Measurements from ENCODE around the gene DIP2B. TPM values are rescaled to one million over a fixed set of nuclear protein-coding genes. Genes with fewer than 3 reads are reported as not detected.

DIP2B gene, protein sequence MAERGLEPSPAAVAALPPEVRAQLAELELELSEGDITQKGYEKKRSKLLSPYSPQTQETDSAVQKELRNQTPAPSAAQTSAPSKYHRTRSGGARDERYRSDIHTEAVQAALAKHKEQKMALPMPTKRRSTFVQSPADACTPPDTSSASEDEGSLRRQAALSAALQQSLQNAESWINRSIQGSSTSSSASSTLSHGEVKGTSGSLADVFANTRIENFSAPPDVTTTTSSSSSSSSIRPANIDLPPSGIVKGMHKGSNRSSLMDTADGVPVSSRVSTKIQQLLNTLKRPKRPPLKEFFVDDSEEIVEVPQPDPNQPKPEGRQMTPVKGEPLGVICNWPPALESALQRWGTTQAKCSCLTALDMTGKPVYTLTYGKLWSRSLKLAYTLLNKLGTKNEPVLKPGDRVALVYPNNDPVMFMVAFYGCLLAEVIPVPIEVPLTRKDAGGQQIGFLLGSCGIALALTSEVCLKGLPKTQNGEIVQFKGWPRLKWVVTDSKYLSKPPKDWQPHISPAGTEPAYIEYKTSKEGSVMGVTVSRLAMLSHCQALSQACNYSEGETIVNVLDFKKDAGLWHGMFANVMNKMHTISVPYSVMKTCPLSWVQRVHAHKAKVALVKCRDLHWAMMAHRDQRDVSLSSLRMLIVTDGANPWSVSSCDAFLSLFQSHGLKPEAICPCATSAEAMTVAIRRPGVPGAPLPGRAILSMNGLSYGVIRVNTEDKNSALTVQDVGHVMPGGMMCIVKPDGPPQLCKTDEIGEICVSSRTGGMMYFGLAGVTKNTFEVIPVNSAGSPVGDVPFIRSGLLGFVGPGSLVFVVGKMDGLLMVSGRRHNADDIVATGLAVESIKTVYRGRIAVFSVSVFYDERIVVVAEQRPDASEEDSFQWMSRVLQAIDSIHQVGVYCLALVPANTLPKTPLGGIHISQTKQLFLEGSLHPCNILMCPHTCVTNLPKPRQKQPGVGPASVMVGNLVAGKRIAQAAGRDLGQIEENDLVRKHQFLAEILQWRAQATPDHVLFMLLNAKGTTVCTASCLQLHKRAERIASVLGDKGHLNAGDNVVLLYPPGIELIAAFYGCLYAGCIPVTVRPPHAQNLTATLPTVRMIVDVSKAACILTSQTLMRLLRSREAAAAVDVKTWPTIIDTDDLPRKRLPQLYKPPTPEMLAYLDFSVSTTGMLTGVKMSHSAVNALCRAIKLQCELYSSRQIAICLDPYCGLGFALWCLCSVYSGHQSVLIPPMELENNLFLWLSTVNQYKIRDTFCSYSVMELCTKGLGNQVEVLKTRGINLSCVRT (N-terminal part only)
- total RNA-seq (2016; rRNA removed; fragmentation: Illumina TruSeq; extraction: Trizol) (35.8 and 52.4 TPM in 2 replicates), polyA plus RNA-seq (2011; rRNA removed) (28.6 and 32.1 TPM in 2 replicates), polyA minus RNA-seq (2011; rRNA and poly(A)+ RNA removed; ENCODE audit: low replicate concordance) (63.8 and 156 TPM in 2 replicates), Bru-seq, nascent RNA (percentile 83 among the genes with signal in this experiment), BruChase-seq, experiment 1, labeled RNA remaining after a 6-hour chase (percentile 87 among the genes with signal in this experiment), BruChase-seq, experiment 2, labeled RNA remaining after a 2-hour chase (percentile 85 among the genes with signal in this experiment)
- 7.9 and 8.0 TPM in 2 replicates for total RNA-seq (2016; cell fraction: cytosol; rRNA removed; fragmentation: Illumina TruSeq; extraction: Trizol; ENCODE audit: low read depth)
- total RNA-seq (2016; cell fraction: insoluble cytoplasmic fraction; rRNA removed; fragmentation: Illumina TruSeq; extraction: Trizol): 36.4 and 48.2 TPM in 2 replicates
- 13.9 and 15.2 TPM in 2 replicates for total RNA-seq (2016; cell fraction: membrane; rRNA removed; fragmentation: Illumina TruSeq; extraction: Trizol)
- 36.6 and 40.2 TPM in 2 replicates for total RNA-seq (2016; cell fraction: nucleus; rRNA removed; fragmentation: Illumina TruSeq; extraction: Trizol)
- polyA plus RNA-seq (2011; cell fraction: cytosol; rRNA removed): 23.1 and 27.1 TPM in 2 replicates
- polyA plus RNA-seq (2011; cell fraction: nucleus; rRNA removed): 29.8 and 33.8 TPM in 2 replicates
- polyA plus RNA-seq (2012): 19.5 and 22.8 TPM in 2 replicates
- polyA plus RNA-seq (2016; cell fraction: cytosol; fragmentation: Illumina TruSeq; extraction: Trizol; ENCODE audit: low read depth): 0.80 and 0.85 TPM in 2 replicates
- polyA plus RNA-seq (2016; cell fraction: insoluble cytoplasmic fraction; fragmentation: Illumina TruSeq; extraction: Trizol; ENCODE audit: low read depth): 29.6 and 31.2 TPM in 2 replicates
- 2.8 and 3.7 TPM in 2 replicates for polyA plus RNA-seq (2016; cell fraction: membrane; fragmentation: Illumina TruSeq; extraction: Trizol; ENCODE audit: low read depth)
- polyA plus RNA-seq (2016; cell fraction: nucleus; fragmentation: Illumina TruSeq; extraction: Trizol; ENCODE audit: insufficient read depth, low read depth): 29.3 and 32.4 TPM in 2 replicates
- polyA minus RNA-seq (2011; cell fraction: cytosol; rRNA and poly(A)+ RNA removed): 51.0 and 54.1 TPM in 2 replicates
- polyA minus RNA-seq (2011; cell fraction: nucleus; rRNA and poly(A)+ RNA removed): 58.8 and 79.2 TPM in 2 replicates
- long read RNA-seq, experiment 1, partial matches to known transcripts: 2 of 9 reads
- long read RNA-seq, experiment 1, other reads (novel, unspliced or antisense): 7 of 9 reads
- long read RNA-seq, experiment 2, full-length matches to known transcripts: 3 of 53 reads
- long read RNA-seq, experiment 2, partial matches to known transcripts: 11 of 53 reads
- long read RNA-seq, experiment 2, other reads (novel, unspliced or antisense): 39 of 53 reads

DNA sequence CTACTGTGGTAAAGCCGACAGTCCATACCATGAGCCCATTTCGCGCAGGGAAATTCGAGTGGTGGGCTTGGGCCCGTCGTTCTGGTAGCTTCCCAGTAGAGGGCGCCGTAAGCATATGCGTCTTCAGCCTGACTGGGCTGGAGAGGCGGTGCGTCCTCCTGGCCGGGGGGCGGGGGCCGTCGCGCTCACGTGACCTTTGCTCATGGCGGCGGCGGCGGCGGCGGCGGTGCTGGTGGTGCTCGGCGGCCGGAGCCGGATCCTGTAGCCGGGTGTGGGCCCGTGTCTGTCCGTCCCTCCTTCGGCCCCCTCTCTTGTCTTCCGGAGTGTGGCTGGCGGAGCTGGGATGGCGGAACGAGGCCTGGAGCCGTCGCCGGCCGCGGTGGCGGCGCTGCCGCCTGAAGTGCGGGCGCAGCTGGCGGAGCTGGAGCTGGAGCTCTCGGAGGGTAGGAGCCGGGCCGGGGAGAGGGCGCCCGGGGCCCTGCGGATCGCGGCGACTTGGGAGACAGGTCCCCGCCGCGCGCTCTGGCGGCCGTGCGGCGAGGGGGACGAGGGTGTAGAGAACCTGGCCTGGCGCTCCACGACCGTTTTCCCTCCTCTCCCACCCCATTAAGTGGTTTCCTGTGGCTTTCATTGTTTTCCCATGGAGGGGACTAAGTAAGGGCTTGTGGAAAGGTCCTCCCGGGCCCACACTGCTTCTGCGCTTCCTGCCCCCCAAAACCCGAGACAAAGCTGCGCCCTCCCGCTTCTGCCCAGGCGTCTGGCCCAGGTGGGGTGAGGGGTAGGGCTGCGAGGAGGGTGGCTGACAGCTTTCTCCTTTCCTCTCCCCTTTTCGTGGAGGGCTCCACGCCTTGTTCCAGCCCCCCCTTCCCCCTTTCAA lies at the start of gene DIP2B:
TSS of gene DIP2B (plus strand) at position 188 of the 877 bp plus-strand sequence. CDS start at position 344, 156 bp downstream.
- H3K9me3 ChIP-seq (ENCODE audit: low read length): no peaks in the 10 kb centered on the region
- no peaks in the 10 kb centered on the region; the same call in 1 of the 2 replicates for H4K20me1 ChIP-seq (ENCODE audit: insufficient read depth, low read length)
- H3K4me2 ChIP-seq (ENCODE audit: low read depth, low read length): peak within 1 kb of the TSS; percentile 88
- H3K4me3 ChIP-seq (replicated peaks in 1 of 3; ENCODE audit: insufficient read depth in 1 of 3, low read depth in 2 of 3, low read length in 3 of 3): peak within 1 kb of the TSS; percentile 89 to 98 (median 90)
- in situ Hi-C loops (cut with HindIII; ENCODE audit: extremely low pct_ligation_motif_present, low pct_unique_long_range_greater_than_20kb): loop anchor here (5.0 kb wide), 1 partner anchor 132 kb away; no protein-coding TSS in a partner anchor
- POLR2A ChIA-PET: interaction anchor here (0.7 to 3.9 kb wide), 9 partner anchors 20 to 422 kb away, joined by 3 to 27 read pairs (median 3); no protein-coding TSS in a partner anchor
- peak; percentile 12 for FAIRE-seq
- peaks cover 42% of the 10 kb centered on the region for H3K4me1 ChIP-seq (ENCODE audit: insufficient read depth, low read length)
- intact Hi-C loops (cut with micrococcal nuclease; ENCODE audit: unreplicated experiment): loop anchor here (1.0 to 10.0 kb wide), 5 partner anchors 42 to 230 kb away; no protein-coding TSS in a partner anchor
- peaks cover 52% of the 10 kb centered on the region for H3K79me2 ChIP-seq (ENCODE audit: insufficient read depth, low read length)
- peak within 1 kb of the TSS; percentile 97 for H3K9ac ChIP-seq (ENCODE audit: insufficient read depth, low read depth, low read length)
- H2AFZ ChIP-seq (ENCODE audit: low read length): peak within 1 kb of the TSS; percentile 100
- DNase-seq (ENCODE audit: low spot score): peak; percentile 84
- peak; percentile 80 for ATAC-seq
- H3K27me3 ChIP-seq (ENCODE audit: control insufficient read depth in 1 of 2, insufficient read depth in 2 of 2, low read length in 2 of 2): no peaks in the 10 kb centered on the region; a peak in 1 of 5 replicates
- no TSS peak for BruUV-seq (replicated peaks)
- no peaks in the 10 kb centered on the region for H3K36me3 ChIP-seq (replicated peaks in 1 of 2; ENCODE audit: control insufficient read depth in 1 of 2, insufficient read depth in 2 of 2, low read length in 2 of 2)
- peak within 1 kb of the TSS; percentile 93 for H3K27ac ChIP-seq (ENCODE audit: extremely low read length, insufficient read depth, low read length)
- CTCF ChIA-PET (ENCODE audit: low intra/inter-chr PET ratio, low total read pairs): interaction anchor here (2.1 kb wide), 1 partner anchor 133 kb away, joined by 22 read pairs; no protein-coding TSS in a partner anchor
- WGBS (ENCODE audit: low lambda C conversion rate): 2% methylated on average over 23 of the region's 77 CpGs
- TF ChIP-seq ATM (IDR thresholded peaks at IDR 0.05; ENCODE audit: borderline replicate concordance) (no peak), ZNF44 (CRISPR knock-in tag; IDR thresholded peaks at IDR 0.05) (no peak), KLF15 (CRISPR knock-in tag; IDR thresholded peaks at IDR 0.05; ENCODE audit: borderline replicate concordance) (no peak), GABPA (IDR thresholded peaks at IDR 0.05; ENCODE audit: low read depth, low read length) (0 out of 2 replicates have a peak, but pooled peaks have one; percentile 28), GABPA (CRISPR knock-in tag; IDR thresholded peaks at IDR 0.05; ENCODE audit: low read depth) (no peak), XRCC5 (optimal IDR thresholded peaks at IDR 0.05; ENCODE audit: low read length) (peak; percentile 54), ZNF230 (CRISPR knock-in tag; IDR thresholded peaks at IDR 0.05) (no peak), ZNF549 (CRISPR knock-in tag; IDR thresholded peaks at IDR 0.05) (no peak)
- TF ChIP-seq, protein P1, sequence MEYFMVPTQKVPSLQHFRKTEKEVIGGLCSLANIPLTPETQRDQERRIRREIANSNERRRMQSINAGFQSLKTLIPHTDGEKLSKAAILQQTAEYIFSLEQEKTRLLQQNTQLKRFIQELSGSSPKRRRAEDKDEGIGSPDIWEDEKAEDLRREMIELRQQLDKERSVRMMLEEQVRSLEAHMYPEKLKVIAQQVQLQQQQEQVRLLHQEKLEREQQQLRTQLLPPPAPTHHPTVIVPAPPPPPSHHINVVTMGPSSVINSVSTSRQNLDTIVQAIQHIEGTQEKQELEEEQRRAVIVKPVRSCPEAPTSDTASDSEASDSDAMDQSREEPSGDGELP (IDR thresholded peaks at IDR 0.05; ENCODE audit: borderline replicate concordance, low read depth): peak; percentile 44; the same call in 1 of the 2 replicates
- TF ChIP-seq, protein P2, sequence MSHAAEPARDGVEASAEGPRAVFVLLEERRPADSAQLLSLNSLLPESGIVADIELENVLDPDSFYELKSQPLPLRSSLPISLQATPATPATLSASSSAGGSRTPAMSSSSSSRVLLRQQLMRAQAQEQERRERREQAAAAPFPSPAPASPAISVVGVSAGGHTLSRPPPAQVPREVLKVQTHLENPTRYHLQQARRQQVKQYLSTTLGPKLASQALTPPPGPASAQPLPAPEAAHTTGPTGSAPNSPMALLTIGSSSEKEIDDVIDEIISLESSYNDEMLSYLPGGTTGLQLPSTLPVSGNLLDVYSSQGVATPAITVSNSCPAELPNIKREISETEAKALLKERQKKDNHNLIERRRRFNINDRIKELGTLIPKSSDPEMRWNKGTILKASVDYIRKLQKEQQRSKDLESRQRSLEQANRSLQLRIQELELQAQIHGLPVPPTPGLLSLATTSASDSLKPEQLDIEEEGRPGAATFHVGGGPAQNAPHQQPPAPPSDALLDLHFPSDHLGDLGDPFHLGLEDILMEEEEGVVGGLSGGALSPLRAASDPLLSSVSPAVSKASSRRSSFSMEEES (CRISPR knock-in tag; IDR thresholded peaks at IDR 0.05): peak; percentile 86; the same call in 1 of the 2 replicates
